Erythroblast (primary cell): Measurements from ENCODE around the gene ZDHHC17.

Source experiments
- GATA1 ChIP-seq: IDR thresholded peaks from 2 replicates; pipeline ENCODE4 v1.6.1; 2011; ENCODE audit warnings: low read depth, mild to moderate bottlenecking, control low read depth, low read length, moderate library complexity
- POLR2A ChIP-seq: IDR thresholded peaks from 2 replicates; pipeline ENCODE4 v1.6.1; 2011; ENCODE audit warnings: mild to moderate bottlenecking, low read length

DNA sequence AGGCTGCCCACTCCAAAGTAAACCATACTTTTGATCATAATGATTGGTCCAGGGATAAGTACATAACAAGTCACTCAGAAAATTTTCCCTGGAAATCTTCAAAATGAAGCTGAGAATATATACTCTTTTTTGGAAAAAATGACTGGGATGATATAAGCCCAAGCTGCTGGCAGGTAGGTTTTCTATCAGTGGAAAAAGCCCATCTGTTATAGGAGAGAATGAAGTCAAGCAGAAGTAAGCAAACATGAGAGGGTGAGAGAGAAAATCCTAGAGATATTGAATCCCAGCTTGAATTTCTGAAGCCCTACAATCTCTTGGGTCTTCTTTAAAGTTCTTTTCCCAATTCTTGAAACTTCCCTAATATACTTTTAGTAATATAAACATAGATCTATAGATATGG lies 37.3 kb upstream of the ZDHHC17 start:
- TF ChIP-seq POLR2A (no peak), GATA1 (no peak)
